ENCODE results near the gene NPIPB6.
A peak's percentile ranks its signal among the peaks of the same experiment; 100 is the strongest.

Gene NPIPB6

GRCh38 chr16:28293601-28293960, 69.7 kb downstream of the NPIPB6 start:
- H3K9ac ChIP-seq (ENCODE audit: low read length): peak overlapping the region; percentile 97
- peaks cover 4% of the 10 kb centered on the region for H3K36me3 ChIP-seq (ENCODE audit: control insufficient read depth, low read depth, low read length)
- no peaks in the 10 kb centered on the region for H3K27me3 ChIP-seq (ENCODE audit: control insufficient read depth, insufficient read depth, low read length)
- no peaks in the 10 kb centered on the region for H3K9me3 ChIP-seq (ENCODE audit: control insufficient read depth, low read depth, low read length)
- H3K27ac ChIP-seq (ENCODE audit: low read length): peak overlapping the region; percentile 95
- peak overlapping the region; percentile 98 for H3K4me3 ChIP-seq (ENCODE audit: low read length)
- peaks cover 23% of the 10 kb centered on the region for H3K4me1 ChIP-seq (ENCODE audit: control insufficient read depth, low read depth, low read length)

GRCh38 chr16:28292731-28293600, 70.3 kb downstream of the NPIPB6 start:
- H3K4me1 ChIP-seq (ENCODE audit: control insufficient read depth, low read depth, low read length): peaks cover 17% of the 10 kb centered on the region
- H3K4me3 ChIP-seq (ENCODE audit: low read length): peak overlapping the region; percentile 98
- H3K27ac ChIP-seq (ENCODE audit: low read length): peak overlapping the region; percentile 95
- peak overlapping the region; percentile 97 for H3K9ac ChIP-seq (ENCODE audit: low read length)
- H3K9me3 ChIP-seq (ENCODE audit: control insufficient read depth, low read depth, low read length): no peaks in the 10 kb centered on the region
- no peaks in the 10 kb centered on the region for H3K27me3 ChIP-seq (ENCODE audit: control insufficient read depth, insufficient read depth, low read length)
- H3K36me3 ChIP-seq (ENCODE audit: control insufficient read depth, low read depth, low read length): peaks cover 4% of the 10 kb centered on the region
